GM19324 (cell line): ENCODE results near the gene ATP8B4.

Experiments used
- ATAC-seq: cut with Tn5 transposase; IDR thresholded peaks from one replicate; pipeline ENCODE4 v1.9.1; 2021; ENCODE audit warnings: mild to moderate bottlenecking, moderate library complexity; ENCODE audit not compliant: unreplicated experiment, low FRiP score

Gene ATP8B4

GRCh38 chr15:50067254-50067653, 51.8 kb downstream of the ATP8B4 start:
- no peak for ATAC-seq

DNA sequence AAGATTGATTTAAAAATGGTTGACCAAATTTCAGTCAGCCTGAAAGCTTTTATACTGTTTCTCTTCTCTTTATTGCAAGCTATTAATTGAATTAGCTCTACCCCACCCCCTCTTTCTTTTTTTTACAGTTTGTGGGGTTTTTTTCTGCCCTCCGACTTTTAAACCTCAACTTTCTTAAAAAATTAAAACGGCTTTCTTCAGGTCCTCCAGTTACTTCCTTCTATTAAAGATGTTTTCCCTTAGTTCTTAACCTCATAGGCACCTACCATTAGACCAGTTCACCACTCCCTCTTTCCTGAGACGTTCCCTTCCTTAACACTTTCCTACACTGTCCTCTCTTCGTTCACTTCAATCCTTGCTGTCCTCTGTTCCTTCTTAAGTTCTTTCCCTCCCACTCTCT, 52.4 kb downstream of the ATP8B4 start:
- no peak for ATAC-seq

- ATAC-seq, result no peak
These were observed 52.8 kb downstream of the ATP8B4 start for GRCh38 chr15:50066202-50066601.

DNA sequence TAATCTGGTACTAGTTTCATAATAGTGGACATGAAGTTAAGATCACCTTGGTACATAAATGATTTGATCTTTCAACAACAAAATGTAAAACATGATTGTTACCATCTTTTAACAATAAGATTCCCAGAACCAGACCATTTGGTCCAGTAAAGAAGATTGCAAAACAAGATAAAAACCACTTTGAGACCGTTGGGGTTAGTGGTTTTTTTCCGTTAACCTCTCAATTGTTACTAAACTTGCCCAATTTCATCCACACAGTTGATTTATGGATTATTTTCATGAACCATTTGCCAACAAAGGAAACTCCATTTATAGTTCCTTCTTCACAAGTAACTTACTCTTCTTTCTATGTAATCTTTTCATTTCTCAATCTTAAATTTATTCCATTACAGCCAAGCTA, 53.8 kb downstream of the ATP8B4 start:
- ATAC-seq, result no peak

- ATAC-seq, result no peak
These were observed 54.4 kb downstream of the ATP8B4 start for GRCh38 chr15:50064673-50065072.

- no peak for ATAC-seq
These were observed 55.8 kb downstream of the ATP8B4 start for GRCh38 chr15:50063226-50063625.

GRCh38 chr15:50061503-50061902, 57.5 kb downstream of the ATP8B4 start:
- no peak for ATAC-seq

DNA sequence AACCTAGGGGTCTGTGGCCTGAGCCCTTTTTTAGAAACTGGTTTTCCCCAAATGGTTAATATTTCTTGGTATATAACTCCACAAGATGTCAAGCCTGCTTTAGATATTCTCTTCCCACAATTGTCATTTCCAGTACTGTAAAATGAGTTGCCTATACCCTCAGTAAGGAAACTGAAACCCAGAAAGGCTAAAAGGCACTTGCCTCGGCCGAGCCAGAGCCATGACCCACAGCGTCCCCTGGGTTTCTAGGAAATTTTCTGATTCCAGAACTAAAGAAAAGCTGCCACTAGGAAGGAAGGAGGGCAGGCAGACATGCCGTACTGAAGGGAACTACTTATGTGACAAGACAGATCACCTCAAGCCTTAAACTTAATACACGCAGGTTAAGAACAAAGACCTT, 59.1 kb downstream of the ATP8B4 start:
- no peak for ATAC-seq

DNA sequence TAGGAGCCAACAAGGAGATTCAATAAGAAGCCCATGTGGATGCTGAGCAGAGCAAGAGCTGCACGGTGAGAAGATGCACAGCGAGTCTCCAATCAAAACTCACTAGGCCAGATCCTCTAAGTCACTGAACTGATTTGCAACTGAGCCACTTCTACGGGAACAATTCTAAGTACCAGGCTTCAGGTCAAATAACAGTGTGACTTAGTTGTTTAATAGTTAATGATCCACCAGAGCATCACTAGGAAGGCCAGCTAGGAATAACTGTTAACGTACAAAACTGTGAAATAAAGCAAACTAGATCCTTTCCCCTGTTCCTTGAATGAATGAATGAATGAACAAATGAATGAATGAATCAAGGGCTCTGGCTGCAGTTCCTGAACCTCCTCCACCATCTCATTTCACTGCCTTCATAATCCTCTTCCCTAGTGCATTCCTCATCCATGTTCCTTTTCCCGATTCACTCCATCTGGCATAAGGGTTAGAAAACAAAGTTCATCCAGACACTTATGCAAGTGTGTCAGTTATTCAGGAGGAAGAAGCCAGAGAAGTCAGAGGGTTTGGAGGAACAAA, 59.7 kb downstream of the ATP8B4 start:
- ATAC-seq, result no peak

GRCh38 chr15:50057905-50058639, 61.0 kb downstream of the ATP8B4 start:
- no peak for ATAC-seq

- ATAC-seq, result no peak
These were observed 61.8 kb downstream of the ATP8B4 start for GRCh38 chr15:50057196-50057595.

DNA sequence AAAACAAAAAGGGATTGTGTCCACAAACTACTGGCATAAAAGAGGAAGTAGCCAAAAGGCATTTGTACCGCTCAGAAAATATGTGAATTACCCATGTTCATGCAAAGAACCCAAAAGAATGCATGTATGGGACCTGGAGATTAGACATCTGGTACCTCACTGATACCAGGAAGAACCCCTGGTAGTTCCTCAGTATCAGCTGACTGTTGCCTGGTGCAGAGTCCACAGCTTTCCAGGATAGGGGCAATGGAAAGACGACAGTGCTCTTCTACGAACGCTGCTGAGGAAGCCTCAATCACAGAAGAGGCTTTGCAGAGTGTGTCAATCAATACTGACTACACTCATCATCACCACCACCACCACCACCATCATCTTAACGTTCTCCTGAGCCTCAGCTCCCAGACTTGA, 63.3 kb downstream of the ATP8B4 start:
- ATAC-seq, result no peak

DNA sequence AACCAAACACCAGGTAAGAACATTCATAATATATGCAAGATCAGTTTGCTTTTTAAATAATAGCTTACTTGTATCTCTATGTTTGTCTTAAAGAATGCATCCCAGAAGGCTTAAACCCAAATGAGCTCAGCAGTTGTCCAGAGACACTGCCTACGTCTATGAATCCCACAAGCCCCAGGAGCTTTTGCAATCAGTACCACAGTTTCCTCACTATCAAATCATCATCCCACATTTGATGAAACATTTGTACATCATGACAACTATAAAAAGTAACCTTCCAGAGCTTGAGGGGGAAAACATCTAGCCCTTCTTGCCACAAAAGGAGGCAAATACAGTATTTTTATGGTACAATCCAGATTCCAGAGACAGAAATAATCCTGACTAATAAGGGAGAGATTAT, 63.7 kb downstream of the ATP8B4 start:
- ATAC-seq, result no peak

- no peak for ATAC-seq
These were observed 65.8 kb downstream of the ATP8B4 start for GRCh38 chr15:50053055-50053856.

GRCh38 chr15:50051811-50052419, 67.1 kb downstream of the ATP8B4 start:
- ATAC-seq, result no peak

GRCh38 chr15:50050986-50051743, 67.9 kb downstream of the ATP8B4 start:
- no peak for ATAC-seq

- no peak for ATAC-seq
These were observed 69.2 kb downstream of the ATP8B4 start for GRCh38 chr15:50049871-50050270.

DNA sequence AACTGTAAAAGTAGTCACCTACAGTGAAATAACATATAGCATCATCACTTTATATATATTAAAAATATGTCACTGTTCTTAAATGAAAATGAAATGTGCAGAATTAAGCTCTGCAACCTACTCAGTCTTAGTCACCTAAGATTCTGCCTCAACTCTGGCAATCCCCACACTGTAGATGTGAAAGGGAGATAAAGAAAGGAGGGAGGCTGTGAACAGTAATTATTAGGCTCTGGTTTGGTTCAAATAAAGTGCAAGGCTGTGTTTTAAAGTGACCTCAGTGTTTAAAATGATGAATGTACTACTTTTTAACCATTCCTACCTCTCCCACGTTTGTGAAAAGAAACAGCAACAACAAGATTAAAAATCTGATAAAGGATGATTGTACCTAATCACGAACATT, 72.2 kb downstream of the ATP8B4 start:
- no peak for ATAC-seq

DNA sequence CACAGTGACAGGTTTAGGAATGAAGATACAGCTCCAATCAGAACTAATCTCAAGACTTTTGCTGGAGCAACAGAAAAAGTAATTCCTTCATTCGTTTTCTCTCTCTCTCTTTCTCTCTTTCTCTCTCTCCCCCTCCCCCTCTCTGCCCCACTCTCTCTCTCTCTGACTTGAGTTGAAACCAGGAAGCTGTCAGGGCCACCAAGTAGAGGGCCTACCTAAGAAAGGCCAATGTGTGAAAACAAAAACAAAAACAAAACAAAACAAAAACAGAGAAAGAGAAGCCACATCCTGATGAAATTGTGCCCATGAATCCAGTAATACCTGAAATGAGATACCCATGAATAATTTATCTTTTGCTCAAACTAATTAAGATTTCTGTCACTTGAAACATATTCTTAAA, 72.9 kb downstream of the ATP8B4 start:
- peak; percentile 71 for ATAC-seq

GRCh38 chr15:50044904-50045303, 74.1 kb downstream of the ATP8B4 start:
- ATAC-seq, result no peak

GRCh38 chr15:50044406-50044805, 74.6 kb downstream of the ATP8B4 start:
- no peak for ATAC-seq
